Heart left ventricle (tissue), 16 donors: Measurements from ENCODE around the gene NSFL1C. TPM values are rescaled to one million over a fixed set of nuclear protein-coding genes. Genes with fewer than 3 reads are reported as not detected.

Experiments
- ATAC-seq, 4 donors: fragments of 200-7000 bp; cut with Tn5 transposase; one replicate each; pipeline ENCODE4 v1.9.1; 2020 to 2022; ENCODE audit warnings: moderate library complexity in 4 of 4, mild to moderate bottlenecking in 3 of 4, moderate number of reproducible peaks in 1 of 4
- DNase-seq, 5 donors: peaks; one replicate each; pipeline ENCODE4 v3.0.0-alpha.2; 2020
- H3K27ac ChIP-seq, 12 donors: fragments of 200-600 bp; sonication (generic) in 4 of 12; one replicate each; pipeline versions ENCODE4 v1.5.0 to v1.8.0; 2016 to 2022; ENCODE audit warnings: mild to moderate bottlenecking in 2 of 12
- H3K27me3 ChIP-seq, 9 donors: fragments of 200-600 bp; sonication (generic) in 2 of 9; one replicate each; pipeline versions ENCODE4 v1.5.1 to v1.8.0; 2016 to 2022; ENCODE audit warnings: mild to moderate bottlenecking in 3 of 9
- H3K36me3 ChIP-seq, 9 donors: fragments of 200-600 bp; sonication (generic) in 2 of 9; one replicate each; pipeline versions ENCODE4 v1.5.0 to v1.8.0; 2018 to 2022; ENCODE audit warnings: mild to moderate bottlenecking in 2 of 9
- H3K4me1 ChIP-seq, 12 donors: fragments of 200-600 bp; sonication (generic) in 4 of 12; one replicate each; pipeline versions ENCODE4 v1.5.0 to v1.8.0; 2016 to 2022; ENCODE audit warnings: mild to moderate bottlenecking in 3 of 12
- H3K4me3 ChIP-seq, 12 donors: fragments of 200-600 bp; sonication (generic) in 4 of 12; one replicate each; pipeline versions ENCODE4 v1.5.0 to v1.8.0; 2017 to 2022; ENCODE audit warnings: mild to moderate bottlenecking in 9 of 12, moderate library complexity in 4 of 12
- H3K9me3 ChIP-seq, 12 donors: fragments of 200-600 bp; sonication (generic) in 4 of 12; one replicate each; pipeline versions ENCODE4 v1.5.0 to v1.8.0; 2016 to 2022; ENCODE audit warnings: mild to moderate bottlenecking in 1 of 12
- POLR2A ChIP-seq, 2 donors: fragments of 450-650 bp; IDR thresholded peaks; one replicate each; pipeline ENCODE4 v1.6.1; 2017; ENCODE audit warnings: antibody characterized with exemption in 2 of 2, mild to moderate bottlenecking in 2 of 2, moderate library complexity in 2 of 2
- WGBS, 4 donors: extraction: QIAGEN DNeasy Blood & Tissue Kit in 2 of 4; methylation state at CpG; one replicate each; pipeline versions ENCODE4 v1.1.5 to v1.1.7; 2013 to 2018; 5-methylcytosine and 5-hydroxymethylcytosine counted together
- intact Hi-C, 10 donors: fragments of 100-400 bp; cut with DNase I; formaldehyde crosslinking; loops; one replicate each; pipeline versions ENCODE4 v1.11.1 to v1.14.2; 2022
- polyA plus RNA-seq, 2 donors: library from polyadenylated mRNA; stranded (reverse); fragments of 200-250 nt; gene quantifications; one replicate each; pipeline ENCODE4 v1.2.3, GENCODE V29; 2013
- total RNA-seq, 9 donors: library from RNA; depleted of rRNA in 2 of 9; stranded (reverse); fragments of >200 nt in 2 of 9; fragmentation: NEBNext Ultra II Directional in 3 of 9; extraction: Animal tissue kit (Norgen Biotek cat#: 25700) in 3 of 9; gene quantifications; one replicate each; pipeline versions ENCODE4 v1.1.0 to v1.2.4, GENCODE V29; 2016 to 2023
- TF ChIP-seq, protein P1 (sequence below), 12 donors: fragments of 200-600 bp; sonication (generic) in 4 of 12; IDR thresholded peaks; one replicate each; pipeline versions ENCODE4 v1.5.0 to v1.8.0; 2018 to 2022; ENCODE audit warnings: antibody characterized with exemption in 12 of 12, mild to moderate bottlenecking in 5 of 12
- donor health status: ischemic (EF 13 %, LVEDD 7.1; RV severe dilation, severe dysfunction).
- donor health status: healthy with polysubstance abuse.
- donor health status: DM: no; HTN: yes; CAD: no.
- donor health status: DM: no; HTN: no; CAD: no.
- donor health status: ischemic (EF 25% LVEDD 6.9; RV normal size, moderate dysfunction).
- donor health status: ischemic (EF 25% LVEDD 5.7; RV mildly dilated, moderate dysfunction).
- donor health status: healthy.
- donor health status: DM: yes; HTN: yes; CAD: no.
- donor health status: ischemic (EF 35%, LVEDD 5.7; RV mildly dilated, moderate dysfunction).
- donor health status: nonischemic (EF 11% LVEDD 7.7; RV severe dilation, severe dysfunction).
- donor health status: DM: yes; HTN: yes; CAD: no.
- donor health status: PGD.
- donor health status: ischemic (EF 29% LVEDD 5.4; RV normal size, mild dysfunction).
- donor health status: nonischemic (EF 23%, LVEDD 6.1; RV moderate dilation, normal function).

NSFL1C gene
- total and polyA plus RNA-seq, 11 donors = 27.9 to 66.6 (median 55.8) TPM

DNA sequence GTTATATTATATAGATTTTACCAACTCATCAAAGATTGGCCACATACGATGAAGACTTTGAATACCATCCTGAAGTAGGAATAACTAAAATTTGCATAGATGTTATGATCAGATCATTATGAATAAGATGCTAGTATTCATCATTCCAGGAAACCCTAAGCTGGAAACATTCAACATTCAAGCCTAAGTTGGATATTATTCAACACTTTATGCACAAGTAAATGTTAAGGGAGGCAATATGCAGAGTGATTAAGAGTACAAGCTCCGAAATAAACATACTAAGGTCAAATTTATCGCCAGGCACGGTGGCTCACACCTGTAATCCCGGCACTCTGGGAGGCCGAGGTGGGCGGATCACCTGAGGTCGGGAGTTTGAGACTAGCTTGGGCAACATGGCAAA lies 30.4 kb downstream of the NSFL1C start:
- Histone ChIP-seq H3K4me3 (no peak overlapping the region), H3K9me3 (no peaks in the 10 kb centered on the region), H3K27ac (no peak overlapping the region), H3K27me3 (no peaks in the 10 kb centered on the region), H3K36me3 (peaks cover 0 to 28% (median 6%) of the 10 kb centered on the region in 9 donors), H3K4me1 (peaks cover 0 to 16% (median 0%) of the 10 kb centered on the region in 12 donors)
- no peak for TF ChIP-seq POLR2A (IDR thresholded peaks at IDR 0.05)
- TF ChIP-seq, protein P1, sequence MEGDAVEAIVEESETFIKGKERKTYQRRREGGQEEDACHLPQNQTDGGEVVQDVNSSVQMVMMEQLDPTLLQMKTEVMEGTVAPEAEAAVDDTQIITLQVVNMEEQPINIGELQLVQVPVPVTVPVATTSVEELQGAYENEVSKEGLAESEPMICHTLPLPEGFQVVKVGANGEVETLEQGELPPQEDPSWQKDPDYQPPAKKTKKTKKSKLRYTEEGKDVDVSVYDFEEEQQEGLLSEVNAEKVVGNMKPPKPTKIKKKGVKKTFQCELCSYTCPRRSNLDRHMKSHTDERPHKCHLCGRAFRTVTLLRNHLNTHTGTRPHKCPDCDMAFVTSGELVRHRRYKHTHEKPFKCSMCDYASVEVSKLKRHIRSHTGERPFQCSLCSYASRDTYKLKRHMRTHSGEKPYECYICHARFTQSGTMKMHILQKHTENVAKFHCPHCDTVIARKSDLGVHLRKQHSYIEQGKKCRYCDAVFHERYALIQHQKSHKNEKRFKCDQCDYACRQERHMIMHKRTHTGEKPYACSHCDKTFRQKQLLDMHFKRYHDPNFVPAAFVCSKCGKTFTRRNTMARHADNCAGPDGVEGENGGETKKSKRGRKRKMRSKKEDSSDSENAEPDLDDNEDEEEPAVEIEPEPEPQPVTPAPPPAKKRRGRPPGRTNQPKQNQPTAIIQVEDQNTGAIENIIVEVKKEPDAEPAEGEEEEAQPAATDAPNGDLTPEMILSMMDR (IDR thresholded peaks at IDR 0.05) = no peak
- intact Hi-C loops = loop anchor here in 3 of 10 donors (2.0 to 5.0 kb wide), 2 partner anchors 44 to 123 kb away; partner anchors contain the start of gene FKBP1A (in 1 of the 3)
- WGBS, 4 donors = 91 to 96% (median 94%) methylated on average over 8 of the region's 8 CpGs
- ATAC-seq (no peak), DNase-seq (no peak)

DNA sequence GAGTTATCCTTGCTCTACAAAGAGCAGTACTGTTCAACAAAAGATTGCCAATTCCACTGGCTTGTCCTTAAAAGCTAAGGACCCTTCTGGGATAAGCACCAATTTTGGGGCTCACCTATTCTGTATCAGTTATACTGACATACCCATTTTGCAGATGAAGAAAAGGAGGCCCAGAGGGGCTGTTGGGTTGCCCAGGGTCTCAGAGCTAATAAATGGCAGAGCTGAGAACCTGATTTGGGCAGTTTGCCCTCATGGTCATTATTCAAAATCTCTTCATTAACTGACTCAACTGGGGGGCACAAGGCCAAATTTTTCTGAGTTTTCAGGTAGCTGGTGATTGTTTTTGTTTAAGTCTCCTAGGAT lies 31.3 kb downstream of the NSFL1C start:
- no peak for ATAC-seq
- Histone ChIP-seq H3K4me1 (peaks cover 0 to 16% (median 0%) of the 10 kb centered on the region in 12 donors), H3K27me3 (no peaks in the 10 kb centered on the region), H3K9me3 (no peaks in the 10 kb centered on the region), H3K4me3 (no peak overlapping the region), H3K36me3 (peaks cover 0 to 20% (median 4%) of the 10 kb centered on the region in 9 donors), H3K27ac (no peak overlapping the region)
- intact Hi-C loops = loop anchor here in 2 of 10 donors (2.0 to 5.0 kb wide), 2 partner anchors 43 to 123 kb away; partner anchors contain the start of gene FKBP1A (in 1 of the 2)
- TF ChIP-seq, protein P1 (IDR thresholded peaks at IDR 0.05) = no peak
- DNase-seq = no peak

DNA sequence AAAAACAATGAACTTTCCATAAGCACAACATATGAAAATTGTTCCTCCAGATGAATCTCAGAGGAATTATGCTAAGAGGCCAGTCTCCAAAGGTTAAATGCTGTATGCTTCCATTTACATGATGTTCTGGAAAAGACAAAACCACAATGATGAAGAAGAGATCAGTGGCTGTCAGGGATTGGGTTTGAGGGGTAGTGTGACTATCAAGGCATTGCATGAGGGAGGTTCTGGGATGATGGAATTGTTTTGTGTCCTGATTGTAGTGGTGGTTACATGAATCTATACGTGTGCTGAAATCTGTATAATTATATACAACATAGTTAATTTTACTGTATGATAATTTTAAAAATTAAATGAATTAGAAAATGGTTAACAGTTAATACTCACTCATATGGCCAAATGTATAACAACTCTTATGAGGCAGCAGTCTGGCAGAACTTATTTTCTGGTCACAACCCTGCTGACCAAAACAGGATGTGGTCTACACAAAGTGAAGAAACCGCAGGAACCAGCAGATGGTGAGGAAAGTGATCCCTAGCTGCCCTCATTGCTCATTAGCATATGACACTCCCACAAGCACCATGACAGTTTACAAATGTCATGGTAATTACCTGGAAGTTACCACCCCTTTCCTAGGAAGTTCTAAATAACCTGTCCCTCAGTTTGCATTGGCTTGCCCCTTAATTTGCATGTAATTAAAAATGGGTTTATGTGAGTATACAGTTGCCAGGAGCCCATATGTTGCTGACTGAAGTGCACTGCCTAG lies 31.9 kb downstream of the NSFL1C start:
- ATAC-seq = peak in 3 of 4 donors; percentile 33 to 75 (median 66)
- intact Hi-C loops = loop anchor here in 2 of 10 donors (2.0 to 5.0 kb wide), 2 partner anchors 42 to 122 kb away; partner anchors contain the start of gene FKBP1A (in 1 of the 2)
- H3K4me3 ChIP-seq = no peak overlapping the region
- peaks cover 0 to 16% (median 0%) of the 10 kb centered on the region in 12 donors for H3K4me1 ChIP-seq
- H3K36me3 ChIP-seq = peaks cover 0 to 15% (median under 1%) of the 10 kb centered on the region in 9 donors
- WGBS, 4 donors = 61 to 73% (median 67%) methylated on average over 2 of the region's 2 CpGs
- TF ChIP-seq, protein P1 (IDR thresholded peaks at IDR 0.05) = no peak
- no peak for TF ChIP-seq POLR2A (IDR thresholded peaks at IDR 0.05)
- no peaks in the 10 kb centered on the region for H3K9me3 ChIP-seq
- DNase-seq = peak in 1 of 5 donors; percentile 42
- no peak overlapping the region for H3K27ac ChIP-seq
- no peaks in the 10 kb centered on the region for H3K27me3 ChIP-seq

DNA sequence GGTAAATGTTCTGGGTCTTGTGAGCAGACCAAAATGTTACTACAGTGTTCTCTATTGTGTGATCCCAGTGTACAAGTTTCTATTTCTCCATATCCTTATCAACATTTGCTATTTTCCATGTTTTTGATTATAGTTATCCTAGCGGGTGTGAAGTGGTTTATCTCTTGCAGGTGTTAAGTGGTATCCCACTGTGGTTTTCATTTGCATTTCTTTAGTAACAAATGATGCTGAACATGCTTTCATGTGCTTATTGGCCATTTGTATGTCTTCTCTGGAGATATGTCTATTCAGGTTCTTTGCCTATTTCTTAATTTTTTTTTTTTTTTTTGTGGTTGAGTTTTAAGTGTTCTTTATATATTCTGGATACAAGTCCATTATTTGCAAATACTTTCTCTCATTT lies 35.5 kb downstream of the NSFL1C start:
- no peaks in the 10 kb centered on the region for H3K9me3 ChIP-seq
- intact Hi-C loops = no loop called here
- H3K27me3 ChIP-seq = peaks cover 0 to under 1% (median 0%) of the 10 kb centered on the region in 9 donors
- peaks cover 0 to 6% (median 0%) of the 10 kb centered on the region in 9 donors for H3K36me3 ChIP-seq
- no peak overlapping the region for H3K4me3 ChIP-seq
- TF ChIP-seq, protein P1 (IDR thresholded peaks at IDR 0.05) = no peak
- no peak for TF ChIP-seq POLR2A (IDR thresholded peaks at IDR 0.05)
- no peak for DNase-seq
- no peak overlapping the region for H3K27ac ChIP-seq
- no peak for ATAC-seq
- whole genome bisulfite sequencing, 4 donors = 31 to 46% (median 43%) methylated on average over 1 of the region's 1 CpG
- peaks cover 0 to 16% (median 0%) of the 10 kb centered on the region in 12 donors for H3K4me1 ChIP-seq
